K562 (cell line): ENCODE results near the gene CD47. TPM values are rescaled to one million over a fixed set of nuclear protein-coding genes. Genes with fewer than 3 reads are reported as not detected.

Experiments used
- ATAC-seq: fragments of 200-7000 bp; cut with Tn5 transposase; 3 replicates; pipeline ENCODE4 v1.9.1; 2020; ENCODE audit warnings: moderate library complexity
- Bru-seq: library from RNA; stranded (reverse); fragments of 400-500 nt; gene quantifications from one replicate; lab custom pipeline; 2021; lab: Mats Ljungman, UMichigan
- BruChase-seq, 2 experiments: library from RNA; stranded (reverse); fragments of 400-500 nt; gene quantifications; one replicate each; lab custom pipeline; 2021; lab: Mats Ljungman, UMichigan
- BruUV-seq: library from RNA; stranded (reverse); fragments of 400-500 nt; replicated peaks from 2 replicates; lab custom pipeline; 2021; lab: Mats Ljungman, UMichigan
- CTCF ChIA-PET: fragments of 300-600 bp; formaldehyde crosslinking; extraction: SDS; loops from one replicate; lab custom pipeline; 2021; ENCODE audit warnings: low intra/inter-chr PET ratio; lab: Yijun Ruan, JAX
- POLR2A ChIA-PET: fragments of 300-600, 350-650 bp; sonication (Branson Sonifier 250); formaldehyde crosslinking; extraction: SDS; loops from one replicate; lab custom pipeline; 2021; ENCODE audit warnings: antibody characterized with exemption, inconsistent platforms; lab: Yijun Ruan, JAX
- DNase-seq, 4 experiments: peaks; one replicate each; pipeline versions ENCODE4 v3.0.0 to v3.0.0-alpha.2; 2011 to 2018; ENCODE audit warnings: low spot score in 3 of 4, mixed read lengths in 3 of 4; ENCODE audit errors: extremely low read depth in 1 of 4
- FAIRE-seq: peaks from 2 replicates; lab custom pipeline; 2011; peaks lifted over from hg19 to GRCh38; lab: Jason Lieb, UNC
- H2AFZ ChIP-seq: 2 replicates; pipeline ENCODE4 v1.6.0; 2011; ENCODE audit warnings: low read depth, low read length, control low read depth, inconsistent platforms
- H3K27ac ChIP-seq: fragments of 200-600 bp; 3 replicates; pipeline ENCODE4 v1.8.0; 2011; ENCODE audit warnings: low read depth, mild to moderate bottlenecking, control low read depth, inconsistent platforms, low read length, moderate library complexity, mixed read lengths; ENCODE audit errors: extremely low read depth
- H3K27me3 ChIP-seq, 2 experiments: fragments of 300-600 bp in 1 of 2; 2 replicates in 1 of 2; 3 replicates in 1 of 2; pipeline versions ENCODE4 v1.6.0 to v1.8.0; 2011; ENCODE audit warnings: inconsistent platforms in 2 of 2, low read length in 2 of 2, mild to moderate bottlenecking in 1 of 2, mixed read lengths in 1 of 2, moderate library complexity in 1 of 2; ENCODE audit not compliant: control insufficient read depth in 2 of 2, insufficient read depth in 2 of 2
- H3K36me3 ChIP-seq: fragments of 300-600 bp; 3 replicates; pipeline ENCODE4 v1.8.0; 2011; ENCODE audit warnings: mild to moderate bottlenecking, low read length, inconsistent platforms; ENCODE audit not compliant: control insufficient read depth, insufficient read depth
- H3K4me1 ChIP-seq, 2 experiments: fragments of 200-600 bp in 1 of 2; replicated peaks in 1 of 2; 2 replicates in 1 of 2; 3 replicates in 1 of 2; pipeline versions ENCODE4 v1.5.1 to v1.8.0; 2011; ENCODE audit warnings: inconsistent platforms in 2 of 2, low read length in 2 of 2, mild to moderate bottlenecking in 1 of 2, mixed read lengths in 1 of 2, moderate library complexity in 1 of 2; ENCODE audit not compliant: control insufficient read depth in 2 of 2, insufficient read depth in 2 of 2
- H3K4me2 ChIP-seq: 2 replicates; pipeline ENCODE4 v1.6.1; 2011; ENCODE audit warnings: low read length, control low read depth, inconsistent platforms, mixed read lengths; ENCODE audit not compliant: insufficient read depth
- H3K4me3 ChIP-seq: fragments of 200-600 bp; sonication (generic), shearing (Covaris generic); 2 replicates; pipeline ENCODE4 v1.5.1; 2016; ENCODE audit warnings: control low read depth, inconsistent platforms
- H3K79me2 ChIP-seq: fragments of 200-600 bp; 3 replicates; pipeline ENCODE4 v1.8.0; 2011; ENCODE audit warnings: low read length, inconsistent platforms; ENCODE audit not compliant: control insufficient read depth, insufficient read depth
- H3K9ac ChIP-seq, 2 experiments: 2 replicates each; pipeline versions ENCODE4 v1.6.0 to v1.6.1; 2011; ENCODE audit warnings: low read depth in 2 of 2, low read length in 2 of 2, control low read depth in 1 of 2, inconsistent platforms in 1 of 2, mild to moderate bottlenecking in 1 of 2, mixed read lengths in 1 of 2; ENCODE audit not compliant: insufficient read depth in 1 of 2
- H3K9me1 ChIP-seq: one replicate; pipeline ENCODE4 v1.6.0; 2011; ENCODE audit warnings: inconsistent platforms, mild to moderate bottlenecking, low read length, moderate library complexity; ENCODE audit not compliant: control insufficient read depth, insufficient read depth
- H3K9me3 ChIP-seq: replicated peaks from 2 replicates; pipeline ENCODE4 v1.5.1; 2011; ENCODE audit warnings: low read depth, low read length, inconsistent platforms; ENCODE audit not compliant: control insufficient read depth, insufficient read depth
- H4K20me1 ChIP-seq: replicated peaks from 2 replicates; pipeline ENCODE4 v1.6.1; 2011; ENCODE audit warnings: low read length, inconsistent platforms, mixed read lengths; ENCODE audit not compliant: control insufficient read depth, insufficient read depth
- CBX1 ChIP-seq: sonication (generic); IDR thresholded peaks from 2 replicates; pipeline ENCODE4 v1.6.1; 2016; ENCODE audit warnings: antibody characterized with exemption, low read depth, mild to moderate bottlenecking
- EWSR1 ChIP-seq: fragments of 450-650 bp; IDR thresholded peaks from 2 replicates; pipeline ENCODE4 v1.6.1; 2018; ENCODE audit warnings: borderline replicate concordance, mild to moderate bottlenecking, low read depth, moderate library complexity; ENCODE audit not compliant: partially characterized antibody
- NBN ChIP-seq: fragments of 450-650 bp; IDR thresholded peaks from 2 replicates; pipeline ENCODE4 v1.6.1; 2016; ENCODE audit warnings: low read depth, mild to moderate bottlenecking
- NR3C1 ChIP-seq: sonication (generic); formaldehyde crosslinking; IDR thresholded peaks from 2 replicates; pipeline ENCODE4 v1.8.1; 2022; ENCODE audit warnings: missing genetic modification reagents
- STAT5B ChIP-seq: fragments of 250-450 bp; sonication (Bioruptor Pico); IDR thresholded peaks from 2 replicates; pipeline ENCODE4 v1.8.0; 2021; ENCODE audit warnings: mild to moderate bottlenecking, inconsistent platforms
- TBP ChIP-seq: optimal IDR thresholded peaks from 2 replicates; pipeline ENCODE3; 2011; ENCODE audit warnings: low read depth, low read length, improper control_type of control experiment
- THAP12 ChIP-seq: fragments of 250-450 bp; sonication (Bioruptor Pico); IDR thresholded peaks from 2 replicates; pipeline ENCODE4 v1.9.0; 2021; ENCODE audit warnings: mild to moderate bottlenecking, inconsistent platforms
- ZBTB1 ChIP-seq: sonication (generic); formaldehyde crosslinking; IDR thresholded peaks from 2 replicates; pipeline ENCODE4 v1.8.1; 2023; ENCODE audit warnings: missing genetic modification reagents, low read depth, mild to moderate bottlenecking, borderline replicate concordance
- ZNF431 ChIP-seq: sonication (generic); formaldehyde crosslinking; IDR thresholded peaks from 2 replicates; pipeline ENCODE4 v1.8.0; 2022; ENCODE audit warnings: mild to moderate bottlenecking, missing genetic modification reagents
- ZNF511 ChIP-seq: sonication (generic); formaldehyde crosslinking; IDR thresholded peaks from 2 replicates; pipeline ENCODE4 v1.8.0; 2022; ENCODE audit warnings: mild to moderate bottlenecking, missing genetic modification reagents
- WGBS: fragments of 100-300 bp; shearing (Covaris generic); methylation state at CpG from one replicate; pipeline ENCODE4 v1.1.6; 2016; ENCODE audit warnings: low coverage, mixed read lengths; ENCODE audit not compliant: insufficient coverage; ENCODE audit errors: missing lambda C conversion rate; 5-methylcytosine and 5-hydroxymethylcytosine counted together
- in situ Hi-C: fragments of 300-500 bp; cut with MboI; formaldehyde crosslinking; loops from 4 replicates; pipeline ENCODE4 v1.15.0; 2018; ENCODE audit warnings: inconsistent platforms, mixed read lengths
- intact Hi-C: fragments of 100-400 bp; cut with micrococcal nuclease; formaldehyde crosslinking; loops from 2 replicates; pipeline ENCODE4 v1.14.2; 2022
- long read RNA-seq, 3 experiments: library from polyadenylated mRNA in 2 of 3; library from RNA in 1 of 3; unstranded in 2 of 3; stranded (forward) in 1 of 3; transcript quantifications; one replicate each; pipeline ENCODE4 v2.0.0, GENCODE V29; 2019 to 2022
- polyA minus RNA-seq, 3 experiments: library from RNA; depleted of rRNA, polyadenylated mRNA; stranded (reverse); fragments of >200 nt; gene quantifications; 2 replicates each; pipeline ENCODE4 v1.2.3, GENCODE V29; 2011
- polyA plus RNA-seq, 8 experiments: library from polyadenylated mRNA; depleted of rRNA in 4 of 8; stranded (reverse) in 5 of 8; unstranded in 3 of 8; fragments of >200 nt; fragmentation: Nextera tagmentation in 2 of 8; fragmentation: Illumina TruSeq in 1 of 8; extraction: Ambion mirVana in 2 of 8; extraction: Trizol in 1 of 8; gene quantifications; 2 replicates each; pipeline versions ENCODE4 v1.2.1 to v1.2.3, GENCODE V29; 2011 to 2014; ENCODE audit warnings: inconsistent platforms in 1 of 8, missing spikeins in 1 of 8
- total RNA-seq, 7 experiments: library from RNA; depleted of rRNA in 6 of 7; stranded (reverse); fragments of >200 nt in 6 of 7; fragmentation: Illumina TruSeq in 2 of 7; extraction: Trizol in 2 of 7; gene quantifications; 2 replicates each; pipeline versions ENCODE4 v1.2.1 to v1.2.3, GENCODE V29; 2011 to 2021; ENCODE audit warnings: low replicate concordance in 1 of 7

Gene CD47
- total RNA-seq (2011; cell fraction: chromatin; rRNA removed; ENCODE audit: low replicate concordance), result 23.7 and 67.2 TPM in 2 replicates
- 12.6 and 14.2 TPM in 2 replicates for total RNA-seq (2011; cell fraction: nucleolus; rRNA removed)
- total RNA-seq (2011; cell fraction: nucleoplasm; rRNA removed), result 44.8 and 62.4 TPM in 2 replicates
- total RNA-seq (2014; rRNA removed), result 21.3 and 24.3 TPM in 2 replicates
- total RNA-seq (2014; rRNA removed; fragmentation: Illumina TruSeq; extraction: Trizol), result 54.4 and 64.0 TPM in 2 replicates
- total RNA-seq (2015; rRNA removed; fragmentation: Illumina TruSeq; extraction: Trizol), result 38.5 and 41.5 TPM in 2 replicates
- total RNA-seq (2021), result 36.2 and 36.3 TPM in 2 replicates
- polyA plus RNA-seq (2011; rRNA removed), result 27.5 and 62.6 TPM in 2 replicates
- polyA plus RNA-seq (2011; cell fraction: cytosol; rRNA removed), result 15.3 and 38.6 TPM in 2 replicates
- 22.4 and 32.0 TPM in 2 replicates for polyA plus RNA-seq (2011; cell fraction: nucleus; rRNA removed)
- 42.9 and 74.0 TPM in 2 replicates for polyA plus RNA-seq (2012)
- 36.3 and 38.1 TPM in 2 replicates for polyA plus RNA-seq (2014; fragmentation: Illumina TruSeq; extraction: Trizol)
- polyA plus RNA-seq (2014; fragmentation: Nextera tagmentation; extraction: Ambion mirVana), result 10 to 100 TPM; 10.2 to 14.9 TPM
- polyA plus RNA-seq (2014; rRNA removed), result 29.8 and 38.7 TPM in 2 replicates
- polyA minus RNA-seq (2011; rRNA and poly(A)+ RNA removed), result 28.5 and 46.2 TPM in 2 replicates
- polyA minus RNA-seq (2011; cell fraction: cytosol; rRNA and poly(A)+ RNA removed), result 8.7 and 22.3 TPM in 2 replicates
- polyA minus RNA-seq (2011; cell fraction: nucleus; rRNA and poly(A)+ RNA removed), result 19.5 and 38.5 TPM in 2 replicates
- percentile 82 among the genes with signal in this experiment for Bru-seq, nascent RNA
- BruChase-seq, experiment 1, labeled RNA remaining after a 2-hour chase, result percentile 75 among the genes with signal in this experiment
- BruChase-seq, experiment 2, labeled RNA remaining after a 6-hour chase, result percentile 77 among the genes with signal in this experiment
- long read RNA-seq, experiment 1, full-length matches to known transcripts, result 63 of 151 reads
- long read RNA-seq, experiment 1, partial matches to known transcripts, result 27 of 151 reads
- long read RNA-seq, experiment 1, other reads (novel, unspliced or antisense), result 61 of 151 reads
- long read RNA-seq, experiment 2, full-length matches to known transcripts, result 20 of 50 reads
- long read RNA-seq, experiment 2, partial matches to known transcripts, result 9 of 50 reads
- long read RNA-seq, experiment 2, other reads (novel, unspliced or antisense), result 21 of 50 reads
- long read RNA-seq, experiment 3, full-length matches to known transcripts, result 33 of 58 reads
- long read RNA-seq, experiment 3, partial matches to known transcripts, result 1 of 58 reads
- long read RNA-seq, experiment 3, other reads (novel, unspliced or antisense), result 24 of 58 reads

- H3K9me1 ChIP-seq, result no peaks in the 10 kb centered on the region
- peak within 1 kb of the TSS; percentile 78 for H3K4me3 ChIP-seq
- H2AFZ ChIP-seq, result peak within 1 kb of the TSS; percentile 92
- H3K4me2 ChIP-seq, result peak within 1 kb of the TSS; percentile 85
- peaks cover 5% of the 10 kb centered on the region; the same call in 1 of the 2 replicates for H3K9me3 ChIP-seq
- no TSS peak for BruUV-seq
- H4K20me1 ChIP-seq, result no peaks in the 10 kb centered on the region
- no peaks in the 10 kb centered on the region for H3K27me3 ChIP-seq
- ATAC-seq, result peak; percentile 88
- peaks cover 41% of the 10 kb centered on the region for H3K79me2 ChIP-seq
- ChIA-PET CTCF (no interaction called here), POLR2A (no interaction called here)
- intact Hi-C loops (no loop called here), in situ Hi-C loops (no loop called here)
- peak within 1 kb of the TSS; percentile 88 for H3K27ac ChIP-seq
- no peaks in the 10 kb centered on the region for H3K36me3 ChIP-seq
- peak; percentile 90 to 95 (median 94) for DNase-seq
- H3K4me1 ChIP-seq, result peaks cover 9 to 38% of the 10 kb centered on the region in 2 experiments
- FAIRE-seq, result no peak
- WGBS, result under 1% methylated on average over 26 of the region's 106 CpGs
- peak within 1 kb of the TSS; percentile 67 to 91 for H3K9ac ChIP-seq
- TF ChIP-seq ZNF511 (CRISPR knock-in tag), result peak; percentile 15; the same call in 1 of the 2 replicates
- TF ChIP-seq NBN, result no peak
- 0 out of 2 replicates have a peak, but pooled peaks have one; percentile 33 for TF ChIP-seq ZNF431 (CRISPR knock-in tag)
- no peak for TF ChIP-seq EWSR1
- TF ChIP-seq CBX1, result peak; percentile 23; the same call in 1 of the 2 replicates
- TF ChIP-seq TBP, result peak; percentile 42
- TF ChIP-seq NR3C1 (CRISPR knock-in tag), result peak; percentile 82; the same call in 1 of the 2 replicates
- TF ChIP-seq ZBTB1, result peak; percentile 34; the same call in 1 of the 2 replicates
- TF ChIP-seq STAT5B (CRISPR knock-in tag), result no peak
- TF ChIP-seq THAP12 (CRISPR knock-in tag), result peak; percentile 42; the same call in 1 of the 2 replicates
These were observed at the start of gene CD47 for GRCh38 chr3:108090701-108091497. TSS of gene CD47 (minus strand) at chr3:108091031. CDS start at chr3:108090908, 123 bp downstream.
